Gastrocnemius medialis (tissue), 4 donors: ENCODE measurements around the gene ARAF.

Experiments
- POLR2A ChIP-seq, 2 donors: fragments of 450-650 bp; IDR thresholded peaks; one replicate each; pipeline ENCODE4 v1.6.1; 2017; ENCODE audit warnings: antibody characterized with exemption in 2 of 2, mild to moderate bottlenecking in 2 of 2, moderate library complexity in 2 of 2
- TF ChIP-seq, protein P1 (sequence below), 5 experiments: fragments of 450-650 bp in 3 of 5; fragments of 200-600 bp in 2 of 5; sonication (generic) in 2 of 5; IDR thresholded peaks in 4 of 5; conservative IDR thresholded peaks in 1 of 5; 1 replicate in 4 of 5; 2 replicates in 1 of 5; pipeline ENCODE4 v1.5.1; 2016 to 2019; ENCODE audit warnings: antibody characterized with exemption in 5 of 5, mild to moderate bottlenecking in 3 of 5, moderate library complexity in 3 of 5

DNA sequence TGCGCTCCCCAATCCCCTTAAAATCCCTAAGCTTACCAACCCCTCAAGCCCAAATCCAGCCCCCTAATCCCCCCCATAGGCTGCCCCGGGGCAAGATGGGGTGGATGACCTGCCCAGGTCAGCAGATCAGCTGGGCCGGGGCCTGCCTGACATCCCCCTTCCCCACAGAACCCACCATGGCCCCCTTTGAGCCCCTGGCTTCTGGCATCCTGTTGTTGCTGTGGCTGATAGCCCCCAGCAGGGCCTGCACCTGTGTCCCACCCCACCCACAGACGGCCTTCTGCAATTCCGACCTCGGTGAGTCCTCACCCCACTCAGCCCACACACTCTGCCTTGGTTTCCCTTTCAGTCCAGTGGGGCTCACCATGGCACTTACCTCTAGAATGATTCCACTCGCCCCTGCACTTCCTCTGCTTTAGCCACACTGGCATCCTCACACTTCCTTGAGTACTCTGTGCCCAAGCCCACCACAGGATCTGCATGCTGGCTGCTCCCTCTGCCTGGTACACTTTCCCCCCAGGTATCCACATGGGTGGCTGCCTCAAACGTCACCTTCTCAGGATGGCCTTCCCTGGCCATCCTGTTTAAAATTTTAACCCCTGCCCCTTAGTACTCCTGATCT, 22.3 kb downstream of the ARAF start:
- TF ChIP-seq, protein P1, sequence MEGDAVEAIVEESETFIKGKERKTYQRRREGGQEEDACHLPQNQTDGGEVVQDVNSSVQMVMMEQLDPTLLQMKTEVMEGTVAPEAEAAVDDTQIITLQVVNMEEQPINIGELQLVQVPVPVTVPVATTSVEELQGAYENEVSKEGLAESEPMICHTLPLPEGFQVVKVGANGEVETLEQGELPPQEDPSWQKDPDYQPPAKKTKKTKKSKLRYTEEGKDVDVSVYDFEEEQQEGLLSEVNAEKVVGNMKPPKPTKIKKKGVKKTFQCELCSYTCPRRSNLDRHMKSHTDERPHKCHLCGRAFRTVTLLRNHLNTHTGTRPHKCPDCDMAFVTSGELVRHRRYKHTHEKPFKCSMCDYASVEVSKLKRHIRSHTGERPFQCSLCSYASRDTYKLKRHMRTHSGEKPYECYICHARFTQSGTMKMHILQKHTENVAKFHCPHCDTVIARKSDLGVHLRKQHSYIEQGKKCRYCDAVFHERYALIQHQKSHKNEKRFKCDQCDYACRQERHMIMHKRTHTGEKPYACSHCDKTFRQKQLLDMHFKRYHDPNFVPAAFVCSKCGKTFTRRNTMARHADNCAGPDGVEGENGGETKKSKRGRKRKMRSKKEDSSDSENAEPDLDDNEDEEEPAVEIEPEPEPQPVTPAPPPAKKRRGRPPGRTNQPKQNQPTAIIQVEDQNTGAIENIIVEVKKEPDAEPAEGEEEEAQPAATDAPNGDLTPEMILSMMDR (IDR thresholded peaks at IDR 0.05 in 4 of 5, conservative IDR thresholded peaks at IDR 0.05 in 1 of 5) = no peak
- TF ChIP-seq POLR2A (IDR thresholded peaks at IDR 0.05) = no peak
